H1 (cell line): ENCODE results near the gene RAB31. TPM values are rescaled to one million over a fixed set of nuclear protein-coding genes. Genes with fewer than 3 reads are reported as not detected.

ENCODE experiments used
- BCL11A ChIP-seq, 2 experiments: IDR thresholded peaks; one replicate each; pipeline ENCODE4 v1.6.1; 2011; ENCODE audit warnings: low read depth in 2 of 2, low read length in 2 of 2, mild to moderate bottlenecking in 2 of 2
- GTF2F1 ChIP-seq: IDR thresholded peaks from 2 replicates; pipeline ENCODE4 v1.6.1; 2012; ENCODE audit warnings: low read depth, low read length, improper control_type of control experiment, borderline replicate concordance
- HDAC6 ChIP-seq: IDR thresholded peaks from one replicate; pipeline ENCODE4 v1.7.1; 2012; ENCODE audit warnings: low read depth, mild to moderate bottlenecking, inconsistent platforms, low read length, moderate library complexity
- SUZ12 ChIP-seq: fragments of 200-600 bp; sonication (generic); IDR thresholded peaks from 2 replicates; pipeline ENCODE4 v1.6.1; 2012; ENCODE audit warnings: mild to moderate bottlenecking, inconsistent platforms, low read length, moderate library complexity, mixed read lengths
- TCF12 ChIP-seq: IDR thresholded peaks from 2 replicates; pipeline ENCODE4 v1.6.1; 2011; ENCODE audit warnings: low read depth, mild to moderate bottlenecking, low read length
- ZNF274 ChIP-seq: IDR thresholded peaks from 2 replicates; pipeline ENCODE4 v1.7.0; 2012; ENCODE audit warnings: low read length, borderline replicate concordance; ENCODE audit errors: extremely low read depth
- polyA plus RNA-seq, 7 experiments: library from polyadenylated mRNA; depleted of rRNA in 3 of 7; stranded (reverse) in 5 of 7; unstranded in 2 of 7; fragments of >200 nt in 5 of 7; fragments of 200-250 nt in 2 of 7; gene quantifications; 1 replicate in 5 of 7; 2 replicates in 1 of 7; 4 replicates in 1 of 7; pipeline versions ENCODE4 v1.2.1 to v1.2.3, GENCODE V29; 2011 to 2013; ENCODE audit warnings: missing spikeins in 2 of 7, mixed read lengths in 2 of 7
- total RNA-seq: library from RNA; stranded (reverse); fragmentation: NEBNext Ultra II Directional; extraction: Animal tissue kit (Norgen Biotek cat#: 25700); gene quantifications from 2 replicates; pipeline ENCODE4 v1.2.1, GENCODE V29; 2021
- TF ChIP-seq, protein P1 (sequence below): IDR thresholded peaks from 2 replicates; pipeline ENCODE4 v1.6.1; 2012; ENCODE audit warnings: low read length, inconsistent platforms

RAB31 gene
- total and polyA plus RNA-seq, 2 of the 8 experiments (the other 6 are each of a cell fraction or from before 2014, with no cell fraction given) = 15.2 to 40.9 TPM

DNA sequence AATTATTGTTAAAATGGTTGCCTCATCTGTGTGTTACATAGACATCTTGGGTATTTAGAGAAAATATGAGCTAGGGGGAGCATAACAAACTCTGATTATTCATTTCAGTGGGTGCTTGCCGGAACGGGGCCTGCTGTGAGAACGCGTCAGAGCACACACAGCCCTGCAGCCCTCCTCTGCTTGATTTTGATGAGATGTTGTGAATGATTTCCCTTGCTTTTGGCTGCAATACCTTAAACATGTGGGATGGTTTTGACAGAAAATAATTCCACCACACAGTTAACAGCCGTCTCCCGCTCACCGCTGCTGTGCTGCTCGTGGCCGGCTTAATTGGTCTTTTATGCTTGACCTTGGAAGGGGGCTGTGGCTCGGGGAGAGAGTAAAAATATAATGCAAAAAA lies 127.7 kb downstream of the RAB31 start (continued):
- TF ChIP-seq TCF12 = no peak
- TF ChIP-seq BCL11A (IDR thresholded peaks at IDR 0.05; ENCODE audit: low read depth in 2 of 2, low read length in 2 of 2) = no peak
- TF ChIP-seq, protein P1, sequence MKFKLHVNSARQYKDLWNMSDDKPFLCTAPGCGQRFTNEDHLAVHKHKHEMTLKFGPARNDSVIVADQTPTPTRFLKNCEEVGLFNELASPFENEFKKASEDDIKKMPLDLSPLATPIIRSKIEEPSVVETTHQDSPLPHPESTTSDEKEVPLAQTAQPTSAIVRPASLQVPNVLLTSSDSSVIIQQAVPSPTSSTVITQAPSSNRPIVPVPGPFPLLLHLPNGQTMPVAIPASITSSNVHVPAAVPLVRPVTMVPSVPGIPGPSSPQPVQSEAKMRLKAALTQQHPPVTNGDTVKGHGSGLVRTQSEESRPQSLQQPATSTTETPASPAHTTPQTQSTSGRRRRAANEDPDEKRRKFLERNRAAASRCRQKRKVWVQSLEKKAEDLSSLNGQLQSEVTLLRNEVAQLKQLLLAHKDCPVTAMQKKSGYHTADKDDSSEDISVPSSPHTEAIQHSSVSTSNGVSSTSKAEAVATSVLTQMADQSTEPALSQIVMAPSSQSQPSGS = no peak
- no peak for TF ChIP-seq GTF2F1
- no peak for TF ChIP-seq HDAC6
- TF ChIP-seq SUZ12 = no peak
- TF ChIP-seq ZNF274 = no peak
